ENCODE data around the gene MND1.

Gene MND1

GRCh38 chr4:153346563-153346962 lies 2.1 kb downstream of the MND1 start:
- DNase-seq (ENCODE audit: low read depth), result no peak

GRCh38 chr4:153347117-153347516 lies 2.6 kb downstream of the MND1 start:
- no peak for DNase-seq (ENCODE audit: low read depth)

GRCh38 chr4:153348006-153348405 lies 3.5 kb downstream of the MND1 start:
- DNase-seq (ENCODE audit: low read depth), result no peak

GRCh38 chr4:153349206-153349805 lies 4.8 kb downstream of the MND1 start:
- no peak for DNase-seq (ENCODE audit: low read depth)

GRCh38 chr4:153362184-153362583 lies 17.7 kb downstream of the MND1 start:
- no peak for DNase-seq (ENCODE audit: low read depth)

GRCh38 chr4:153364061-153364460 lies 19.6 kb downstream of the MND1 start:
- no peak for DNase-seq (ENCODE audit: low read depth)

- no peak for DNase-seq (ENCODE audit: low read depth)
These were observed 20.5 kb downstream of the MND1 start for GRCh38 chr4:153365003-153365402.

GRCh38 chr4:153366486-153366885 lies 22.0 kb downstream of the MND1 start:
- DNase-seq (ENCODE audit: low read depth), result no peak

- no peak for DNase-seq (ENCODE audit: low read depth)
These were observed 22.6 kb downstream of the MND1 start for GRCh38 chr4:153367092-153367491.

GRCh38 chr4:153369021-153369420 lies 24.5 kb downstream of the MND1 start:
- DNase-seq (ENCODE audit: low read depth), result no peak

- no peak for DNase-seq (ENCODE audit: low read depth)
These were observed 27.3 kb downstream of the MND1 start for GRCh38 chr4:153371701-153372234.

GRCh38 chr4:153372967-153373562 lies 28.6 kb downstream of the MND1 start:
- no peak for DNase-seq (ENCODE audit: low read depth)

GRCh38 chr4:153374442-153374841 lies 30.0 kb downstream of the MND1 start:
- DNase-seq (ENCODE audit: low read depth), result peak; percentile 19

GRCh38 chr4:153375303-153375702 lies 30.8 kb downstream of the MND1 start:
- no peak for DNase-seq (ENCODE audit: low read depth)

- no peak for DNase-seq (ENCODE audit: low read depth)
These were observed 38.6 kb downstream of the MND1 start for GRCh38 chr4:153383131-153383530.

GRCh38 chr4:153384160-153384559 lies 39.7 kb downstream of the MND1 start:
- DNase-seq (ENCODE audit: low read depth), result no peak

- no peak for DNase-seq (ENCODE audit: low read depth)
These were observed 41.3 kb downstream of the MND1 start for GRCh38 chr4:153385784-153386183.

GRCh38 chr4:153387981-153388380 lies 43.5 kb downstream of the MND1 start:
- no peak for DNase-seq (ENCODE audit: low read depth)

- DNase-seq (ENCODE audit: low read depth), result peak; percentile 48
These were observed 48.9 kb downstream of the MND1 start for GRCh38 chr4:153393397-153393796.

GRCh38 chr4:153394945-153395344 lies 50.5 kb downstream of the MND1 start:
- DNase-seq (ENCODE audit: low read depth), result no peak

- no peak for DNase-seq (ENCODE audit: low read depth)
These were observed 54.2 kb downstream of the MND1 start for GRCh38 chr4:153398713-153399112.

- no peak for DNase-seq (ENCODE audit: low read depth)
These were observed 54.9 kb downstream of the MND1 start for GRCh38 chr4:153399358-153399757.

- no peak for DNase-seq (ENCODE audit: low read depth)
These were observed 57.0 kb downstream of the MND1 start for GRCh38 chr4:153401501-153401900.

- no peak for DNase-seq (ENCODE audit: low read depth)
These were observed 57.9 kb downstream of the MND1 start for GRCh38 chr4:153402366-153402765.
